K562 (cell line): Measurements from ENCODE around the gene CDK4. TPM values are rescaled to one million over a fixed set of nuclear protein-coding genes. Genes with fewer than 3 reads are reported as not detected.

Source experiments
- ADNP ChIP-seq: fragments of 200-800 bp; sonication (Bioruptor generic); IDR thresholded peaks from 2 replicates; pipeline ENCODE4 v1.6.1; 2016; ENCODE audit warnings: missing genetic modification characterization, missing compliant biosample characterization
- ARID3A ChIP-seq: IDR thresholded peaks from 2 replicates; pipeline ENCODE4 v1.6.1; 2012; ENCODE audit warnings: low read depth, low read length, improper control_type of control experiment, borderline replicate concordance
- BACH1 ChIP-seq: fragments of 200-800 bp; sonication (Bioruptor generic); IDR thresholded peaks from 2 replicates; pipeline ENCODE4 v1.6.1; 2016; ENCODE audit warnings: missing genetic modification characterization, missing compliant biosample characterization
- BHLHE40 ChIP-seq: IDR thresholded peaks from 2 replicates; pipeline ENCODE4 v1.6.1; 2011; ENCODE audit warnings: low read length, improper control_type of control experiment
- ELF2 ChIP-seq: fragments of 250-450 bp; sonication (Bioruptor Pico); IDR thresholded peaks from 2 replicates; pipeline ENCODE4 v1.5.0; 2021; ENCODE audit warnings: mild to moderate bottlenecking
- FOSL1 ChIP-seq: fragments of 200-800 bp; sonication (Bioruptor generic); conservative IDR thresholded peaks from 2 replicates; pipeline ENCODE4 v1.6.1; 2016; ENCODE audit warnings: missing genetic modification characterization, missing compliant biosample characterization
- HDAC2 ChIP-seq: fragments of 450-650 bp; IDR thresholded peaks from 2 replicates; pipeline ENCODE4 v1.6.1; 2016; ENCODE audit warnings: mild to moderate bottlenecking
- NRF1 ChIP-seq, 2 experiments: fragments of 450-650 bp; IDR thresholded peaks in 1 of 2; conservative IDR thresholded peaks in 1 of 2; 2 replicates each; pipeline ENCODE4 v1.6.1; 2014; ENCODE audit warnings: mild to moderate bottlenecking in 2 of 2
- NUFIP1 ChIP-seq: fragments of 450-650 bp; IDR thresholded peaks from 2 replicates; pipeline ENCODE4 v1.6.1; 2018; ENCODE audit not compliant: partially characterized antibody
- PYGO2 ChIP-seq: fragments of 450-650 bp; IDR thresholded peaks from 2 replicates; pipeline ENCODE4 v1.6.1; 2016; ENCODE audit warnings: mild to moderate bottlenecking, missing genetic modification characterization, moderate library complexity, missing compliant biosample characterization
- SMAD1 ChIP-seq: fragments of 150-350 bp; IDR thresholded peaks from 2 replicates; pipeline ENCODE4 v1.6.1; 2014; ENCODE audit warnings: low read length, low read depth; ENCODE audit not compliant: partially characterized antibody
- TEAD1 ChIP-seq, 2 experiments: fragments of 450-650 bp in 1 of 2; sonication (generic) in 1 of 2; formaldehyde crosslinking; IDR thresholded peaks; 2 replicates each; pipeline versions ENCODE4 v1.4.0 to v1.8.0; 2020 to 2022; ENCODE audit warnings: mild to moderate bottlenecking in 2 of 2, missing genetic modification reagents in 1 of 2
- ZNF165 ChIP-seq: fragments of 250-450 bp; sonication (Bioruptor Pico); IDR thresholded peaks from 2 replicates; pipeline ENCODE4 v1.4.0; 2020; ENCODE audit warnings: borderline replicate concordance
- ZNF217 ChIP-seq: sonication (generic); formaldehyde crosslinking; IDR thresholded peaks from 2 replicates; pipeline ENCODE4 v1.8.0; 2022; ENCODE audit warnings: mild to moderate bottlenecking, missing genetic modification reagents
- ZNF395 ChIP-seq: fragments of 200-800 bp; sonication (Bioruptor generic); IDR thresholded peaks from 2 replicates; pipeline ENCODE4 v1.6.1; 2017; ENCODE audit warnings: missing genetic modification characterization, missing compliant biosample characterization
- ZNF583 ChIP-seq: fragments of 250-450 bp; sonication (Bioruptor Pico); IDR thresholded peaks from 2 replicates; pipeline ENCODE4 v1.4.0; 2020
- ZNF609 ChIP-seq: sonication (generic); formaldehyde crosslinking; IDR thresholded peaks from 2 replicates; pipeline ENCODE4 v1.8.1; 2023; ENCODE audit warnings: missing genetic modification reagents, mild to moderate bottlenecking, borderline replicate concordance
- ZNF740 ChIP-seq, 3 experiments: fragments of 200-800 bp in 1 of 3; sonication (Bioruptor generic) in 1 of 3; sonication (generic) in 1 of 3; formaldehyde crosslinking in 1 of 3; IDR thresholded peaks; 2 replicates each; pipeline versions ENCODE4 v1.6.1 to v1.8.0; 2016 to 2022; ENCODE audit warnings: mild to moderate bottlenecking in 2 of 3, missing compliant biosample characterization in 2 of 3, missing genetic modification characterization in 2 of 3, missing genetic modification reagents in 1 of 3
- polyA plus RNA-seq, 8 experiments: library from polyadenylated mRNA; depleted of rRNA in 4 of 8; stranded (reverse) in 5 of 8; unstranded in 3 of 8; fragments of >200 nt; fragmentation: Nextera tagmentation in 2 of 8; fragmentation: Illumina TruSeq in 1 of 8; extraction: Ambion mirVana in 2 of 8; extraction: Trizol in 1 of 8; gene quantifications; 2 replicates each; pipeline versions ENCODE4 v1.2.1 to v1.2.3, GENCODE V29; 2011 to 2014; ENCODE audit warnings: inconsistent platforms in 1 of 8, missing spikeins in 1 of 8
- total RNA-seq, 7 experiments: library from RNA; depleted of rRNA in 6 of 7; stranded (reverse); fragments of >200 nt in 6 of 7; fragmentation: Illumina TruSeq in 2 of 7; extraction: Trizol in 2 of 7; gene quantifications; 2 replicates each; pipeline versions ENCODE4 v1.2.1 to v1.2.3, GENCODE V29; 2011 to 2021; ENCODE audit warnings: low replicate concordance in 1 of 7

CDK4 gene
- total and polyA plus RNA-seq, 9 of the 15 experiments (the other 6 are each of a cell fraction or from before 2014, with no cell fraction given), result 37.8 to 436 (median 238) TPM

GRCh38 chr12:57756406-57757341 lies 4.6 kb upstream of the CDK4 start (continued):
- no peak for TF ChIP-seq ZNF740 (CRISPR knock-in tag; IDR thresholded peaks at IDR 0.05)
- TF ChIP-seq ZNF740 (tag; IDR thresholded peaks at IDR 0.05), result no peak
- TF ChIP-seq BHLHE40, result 0 out of 2 replicates have a peak, but pooled peaks have one; percentile 41
- no peak for TF ChIP-seq ZNF395 (CRISPR knock-in tag)
- no peak for TF ChIP-seq ADNP
- no peak for TF ChIP-seq TEAD1 (CRISPR knock-in tag; IDR thresholded peaks at IDR 0.05)
- TF ChIP-seq ZNF217, result no peak
- TF ChIP-seq ARID3A, result no peak
- no peak for TF ChIP-seq ZNF165 (CRISPR knock-in tag)
- no peak for TF ChIP-seq HDAC2
- no peak for TF ChIP-seq BACH1 (tag)
- TF ChIP-seq ZNF609 (CRISPR knock-in tag), result no peak
- TF ChIP-seq PYGO2, result no peak
- TF ChIP-seq SMAD1, result no peak
- no peak for TF ChIP-seq FOSL1 (tag)
- no peak for TF ChIP-seq ELF2 (CRISPR knock-in tag)
- TF ChIP-seq ZNF583 (CRISPR knock-in tag), result no peak
- peak; percentile 26 to 47; a peak in 2 of 4 replicates for TF ChIP-seq NRF1 (conservative IDR thresholded peaks at IDR 0.05 in 1 of 2, IDR thresholded peaks at IDR 0.05 in 1 of 2)
- no peak for TF ChIP-seq NUFIP1
